Kidney (tissue), 14 donors: ENCODE measurements around the gene RMI2. TPM values are rescaled to one million over a fixed set of nuclear protein-coding genes. Genes with fewer than 3 reads are reported as not detected.

Experiments
- DNase-seq, 5 donors: peaks; one replicate each; pipeline ENCODE4 v3.0.0-alpha.2; 2013 to 2020
- FAIRE-seq: peaks from 2 replicates; lab custom pipeline; 2012; peaks lifted over from hg19 to GRCh38; lab: Jason Lieb, UNC
- H3K27ac ChIP-seq, 2 donors: one replicate each; pipeline ENCODE4 v1.7.0; 2013; ENCODE audit warnings: low read depth in 2 of 2, low read length in 2 of 2, inconsistent platforms in 1 of 2
- H3K27me3 ChIP-seq: one replicate; pipeline ENCODE4 v1.7.1; 2013; ENCODE audit warnings: low read length, inconsistent platforms; ENCODE audit not compliant: control insufficient read depth, insufficient read depth
- H3K36me3 ChIP-seq, 3 donors: one replicate each; pipeline versions ENCODE4 v1.7.0 to v1.7.1; 2013; ENCODE audit warnings: low read length in 3 of 3, control low read depth in 1 of 3, inconsistent platforms in 1 of 3; ENCODE audit not compliant: insufficient read depth in 3 of 3, control insufficient read depth in 2 of 3
- H3K4me1 ChIP-seq, 3 donors: one replicate each; pipeline versions ENCODE4 v1.7.0 to v1.7.1; 2013; ENCODE audit warnings: low read length in 3 of 3, inconsistent platforms in 1 of 3, low read depth in 1 of 3; ENCODE audit not compliant: control insufficient read depth in 2 of 3, insufficient read depth in 2 of 3
- H3K4me3 ChIP-seq, 3 donors: one replicate each; pipeline versions ENCODE4 v1.7.0 to v1.8.1; 2013; ENCODE audit warnings: low read length in 3 of 3, control low read depth in 1 of 3, inconsistent platforms in 1 of 3
- H3K9ac ChIP-seq, 3 donors: one replicate each; pipeline versions ENCODE4 v1.7.0 to v1.7.1; 2013; ENCODE audit warnings: low read length in 3 of 3, control low read depth in 1 of 3, inconsistent platforms in 1 of 3
- H3K9me3 ChIP-seq, 3 donors: one replicate each; pipeline versions ENCODE4 v1.7.0 to v1.7.1; 2013; ENCODE audit warnings: low read length in 3 of 3, control low read depth in 1 of 3, inconsistent platforms in 1 of 3; ENCODE audit not compliant: control insufficient read depth in 2 of 3, insufficient read depth in 1 of 3
- CTCF ChIP-seq: IDR thresholded peaks from 3 replicates; pipeline ENCODE4 v1.5.1; 2012; ENCODE audit warnings: mild to moderate bottlenecking, moderate library complexity, borderline replicate concordance; ENCODE audit not compliant: insufficient read depth; ENCODE audit errors: extremely low read depth
- intact Hi-C: fragments of 100-400 bp; cut with DNase I; formaldehyde crosslinking; loops from one replicate; pipeline ENCODE4 v1.11.1; 2022
- polyA plus RNA-seq: library from polyadenylated mRNA; stranded (reverse); fragments of 350-450 nt; fragmentation: Illumina TruSeq; extraction: RNeasy Lipid Tissue Mini Kit (QIAGEN cat#74804); gene quantifications from one replicate; pipeline ENCODE4 v1.2.3, GENCODE V29; 2014; ENCODE audit warnings: low read depth, low replicate concordance; ENCODE audit not compliant: insufficient read depth
- total RNA-seq: library from RNA; stranded (reverse); fragmentation: NEBNext Ultra II Directional; extraction: Animal tissue kit (Norgen Biotek cat#: 25700); gene quantifications from one replicate; pipeline ENCODE4 v1.2.1, GENCODE V29; 2021
- donor health status: control.
- donor health status: control.
- donor health status: control.
- donor health status: control.
- donor health status: control.
- donor health status: DM: yes; HTN: yes; CAD: no.
- donor health status: Normal renal cell carcinoma (clear cell type).

RMI2 gene
- total and polyA plus RNA-seq, 2 donors from 2014 or later: 4.6 to 5.2 TPM

- FAIRE-seq: no peak
Observed at GRCh38 chr16:11346700-11347319, 1.6 kb downstream of the RMI2 start.

GRCh38 chr16:11347831-11348230, 2.6 kb downstream of the RMI2 start:
- no peak overlapping the region for H3K9ac ChIP-seq
- peaks cover 0 to 17% (median 0%) of the 10 kb centered on the region in 3 donors for H3K4me1 ChIP-seq
- no peak for FAIRE-seq
- intact Hi-C loops: no loop called here
- no peak overlapping the region for H3K27ac ChIP-seq
- no peak for TF ChIP-seq CTCF
- no peaks in the 10 kb centered on the region for H3K27me3 ChIP-seq
- H3K9me3 ChIP-seq: no peaks in the 10 kb centered on the region
- no peaks in the 10 kb centered on the region for H3K36me3 ChIP-seq
- DNase-seq: no peak
- H3K4me3 ChIP-seq: no peak overlapping the region

More at GRCh38 chr16:11346700-11347319, 1.6 kb downstream of the RMI2 start:
- Histone ChIP-seq H3K9ac (no peak overlapping the region), H3K4me3 (no peak overlapping the region), H3K9me3 (no peaks in the 10 kb centered on the region), H3K4me1 (peaks cover 0 to 17% (median 0%) of the 10 kb centered on the region in 3 donors), H3K36me3 (no peaks in the 10 kb centered on the region), H3K27ac (no peak overlapping the region), H3K27me3 (no peaks in the 10 kb centered on the region)
- TF ChIP-seq CTCF: no peak
- intact Hi-C loops: no loop called here
- peak in 1 of 5 donors; percentile 55 for DNase-seq

GRCh38 chr16:11348737-11349598, 3.7 kb downstream of the RMI2 start:
- H3K4me3 ChIP-seq: no peak overlapping the region
- H3K9me3 ChIP-seq: no peaks in the 10 kb centered on the region
- FAIRE-seq (no peak), DNase-seq (no peak)
- no peaks in the 10 kb centered on the region for H3K36me3 ChIP-seq
- intact Hi-C loops: no loop called here
- H3K9ac ChIP-seq: peak overlapping the region in 1 of 3 donors; percentile 38
- peak overlapping the region; percentile 90 to 96 for H3K27ac ChIP-seq
- H3K4me1 ChIP-seq: peaks cover 0 to 17% (median 0%) of the 10 kb centered on the region in 3 donors
- no peak for TF ChIP-seq CTCF
- H3K27me3 ChIP-seq: no peaks in the 10 kb centered on the region
